Kidney epithelial cell (primary cell): ENCODE results near the gene LILRB1. TPM values are rescaled to one million over a fixed set of nuclear protein-coding genes. Genes with fewer than 3 reads are reported as not detected.

Experiments used
- DNase-seq: peaks from one replicate; pipeline ENCODE4 v3.0.0-alpha.2; 2010; ENCODE audit warnings: low read depth
- H3K27me3 ChIP-seq: 2 replicates; pipeline ENCODE4 v1.6.0; 2011; ENCODE audit warnings: low read length; ENCODE audit not compliant: control insufficient read depth, insufficient read depth
- H3K36me3 ChIP-seq: 2 replicates; pipeline ENCODE4 v1.5.1; 2011; ENCODE audit warnings: low read length; ENCODE audit not compliant: control insufficient read depth, insufficient read depth
- H3K4me3 ChIP-seq: 2 replicates; pipeline ENCODE4 v1.5.1; 2011; ENCODE audit warnings: low read depth, mild to moderate bottlenecking, control low read depth, low read length
- total RNA-seq: library from RNA; depleted of rRNA; stranded (reverse); fragments of >200 nt; gene quantifications from 2 replicates; pipeline ENCODE4 v1.2.3, GENCODE V29; 2015
- TF ChIP-seq, protein P1 (sequence below): IDR thresholded peaks from 2 replicates; pipeline ENCODE4 v1.5.1; 2011; ENCODE audit warnings: mild to moderate bottlenecking, moderate library complexity, low read length, control low read depth, inconsistent platforms; ENCODE audit not compliant: insufficient read depth, poor library complexity, severe bottlenecking

Gene LILRB1
- total RNA-seq, 1 donor from 2014 or later: not detected

DNA sequence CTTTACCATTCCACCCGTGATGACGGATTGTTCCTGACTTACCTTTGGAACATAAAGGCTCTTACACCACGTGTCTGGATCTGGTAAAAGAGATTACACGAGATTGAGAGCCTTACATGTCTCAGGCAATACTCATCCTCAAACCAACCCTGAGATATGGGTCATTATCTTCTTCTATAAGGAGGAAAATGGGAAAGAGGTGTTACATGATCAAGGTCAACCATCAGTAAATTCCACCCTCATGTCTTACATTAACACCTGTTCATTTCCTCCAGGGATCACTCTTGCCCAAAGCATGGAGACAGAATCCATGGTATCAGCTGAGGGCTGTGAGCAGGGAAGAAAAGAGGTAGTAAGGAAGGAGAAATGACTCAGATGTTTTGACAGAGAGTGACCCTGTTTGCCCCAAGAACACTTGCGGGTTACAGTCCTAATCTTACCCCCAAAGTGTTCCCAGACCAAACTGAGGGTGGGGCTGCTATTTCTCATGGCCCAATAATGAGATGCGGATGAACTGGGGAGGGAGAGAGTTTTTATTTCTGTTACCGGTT lies 52.1 kb downstream of the LILRB1 start:
- TF ChIP-seq, protein P1, sequence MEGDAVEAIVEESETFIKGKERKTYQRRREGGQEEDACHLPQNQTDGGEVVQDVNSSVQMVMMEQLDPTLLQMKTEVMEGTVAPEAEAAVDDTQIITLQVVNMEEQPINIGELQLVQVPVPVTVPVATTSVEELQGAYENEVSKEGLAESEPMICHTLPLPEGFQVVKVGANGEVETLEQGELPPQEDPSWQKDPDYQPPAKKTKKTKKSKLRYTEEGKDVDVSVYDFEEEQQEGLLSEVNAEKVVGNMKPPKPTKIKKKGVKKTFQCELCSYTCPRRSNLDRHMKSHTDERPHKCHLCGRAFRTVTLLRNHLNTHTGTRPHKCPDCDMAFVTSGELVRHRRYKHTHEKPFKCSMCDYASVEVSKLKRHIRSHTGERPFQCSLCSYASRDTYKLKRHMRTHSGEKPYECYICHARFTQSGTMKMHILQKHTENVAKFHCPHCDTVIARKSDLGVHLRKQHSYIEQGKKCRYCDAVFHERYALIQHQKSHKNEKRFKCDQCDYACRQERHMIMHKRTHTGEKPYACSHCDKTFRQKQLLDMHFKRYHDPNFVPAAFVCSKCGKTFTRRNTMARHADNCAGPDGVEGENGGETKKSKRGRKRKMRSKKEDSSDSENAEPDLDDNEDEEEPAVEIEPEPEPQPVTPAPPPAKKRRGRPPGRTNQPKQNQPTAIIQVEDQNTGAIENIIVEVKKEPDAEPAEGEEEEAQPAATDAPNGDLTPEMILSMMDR: no peak
- H3K36me3 ChIP-seq: no peaks in the 10 kb centered on the region
- no peak for DNase-seq
- H3K27me3 ChIP-seq: no peaks in the 10 kb centered on the region
- no peak overlapping the region for H3K4me3 ChIP-seq

DNA sequence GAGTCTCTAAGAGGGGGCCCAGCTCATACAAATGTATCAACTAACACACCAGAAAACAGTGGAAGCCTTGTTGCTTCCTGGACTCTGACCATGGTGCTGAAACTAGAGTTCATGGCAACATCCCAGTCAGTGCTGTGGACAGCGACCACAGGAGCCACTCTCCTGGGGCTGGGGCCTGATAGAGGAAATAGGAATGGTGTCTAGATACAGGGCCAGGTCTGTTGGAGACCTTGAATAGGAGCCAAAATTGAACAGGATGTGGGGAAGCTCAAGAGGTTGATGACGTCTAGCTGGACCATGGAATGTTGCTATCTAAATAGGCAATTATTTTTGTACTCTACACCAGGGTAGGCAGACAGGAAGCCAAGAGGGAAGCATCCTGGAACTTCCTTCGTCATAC lies 54.2 kb downstream of the LILRB1 start:
- DNase-seq: no peak
- Histone ChIP-seq H3K27me3 (no peaks in the 10 kb centered on the region), H3K4me3 (no peak overlapping the region), H3K36me3 (no peaks in the 10 kb centered on the region)
- TF ChIP-seq, protein P1: no peak

Other genes starting within 250 kb of the LILRB1 start
- gene TTYH1, start 215.0 kb upstream of the LILRB1 start, total RNA-seq: not detected in 2 replicates
- 61.3 and 62.8 TPM in 2 replicates for gene LENG8, start 181.3 kb upstream of the LILRB1 start, total RNA-seq
- gene LENG9, start 166.7 kb upstream of the LILRB1 start, total RNA-seq: 0.75 and 3.6 TPM in 2 replicates
- 21.4 and 24.4 TPM in 2 replicates for gene CDC42EP5, start 157.2 kb upstream of the LILRB1 start, total RNA-seq
- not detected in 2 replicates for gene LAIR2, start 127.7 kb upstream of the LILRB1 start, total RNA-seq
- gene LILRA2, start 56.7 kb upstream of the LILRB1 start, total RNA-seq: not detected in 2 replicates
- gene LILRA1, start 36.9 kb upstream of the LILRB1 start, total RNA-seq: not detected in 2 replicates
- gene LILRB4, start 32.5 kb downstream of the LILRB1 start, total RNA-seq: 2.7 TPM in 1 of 2 replicates, not detected in the other
- gene KIR3DL3, start 94.0 kb downstream of the LILRB1 start, total RNA-seq: not detected in 2 replicates
- not detected in 2 replicates for gene KIR2DL3, start 108.0 kb downstream of the LILRB1 start, total RNA-seq
- not detected in 2 replicates for gene KIR2DL1, start 139.3 kb downstream of the LILRB1 start, total RNA-seq
- gene KIR2DL4, start 173.1 kb downstream of the LILRB1 start, total RNA-seq: not detected in 2 replicates
- gene KIR3DL1, start 186.0 kb downstream of the LILRB1 start, total RNA-seq: not detected in 2 replicates
- not detected in 2 replicates for gene KIR2DS4, start 202.2 kb downstream of the LILRB1 start, total RNA-seq
- gene KIR3DL2, start 220.0 kb downstream of the LILRB1 start, total RNA-seq: not detected in 2 replicates
- not detected in 2 replicates for gene FCAR, start 243.8 kb downstream of the LILRB1 start, total RNA-seq